Neuronal stem cell (in vitro differentiated cells): ENCODE results near the gene SMG1.

Experiments
- DNase-seq: peaks from one replicate; pipeline ENCODE4 v3.0.0-alpha.2; 2013; ENCODE audit warnings: low spot score
- H2AFZ ChIP-seq: one replicate; pipeline ENCODE4 v1.6.1; 2013; ENCODE audit warnings: mild to moderate bottlenecking, low read length, inconsistent platforms
- H2AK5ac ChIP-seq: 2 replicates; pipeline ENCODE4 v1.6.1; 2013; ENCODE audit warnings: low read depth, mild to moderate bottlenecking, inconsistent platforms, low read length, moderate library complexity, mixed read lengths
- H2BK120ac ChIP-seq: 2 replicates; pipeline ENCODE4 v1.6.1; 2013; ENCODE audit warnings: low read depth, mild to moderate bottlenecking, inconsistent platforms, low read length, moderate library complexity, mixed read lengths
- H2BK12ac ChIP-seq: one replicate; pipeline ENCODE4 v1.6.1; 2013; ENCODE audit warnings: low read length, inconsistent platforms
- H2BK15ac ChIP-seq: 2 replicates; pipeline ENCODE4 v1.6.1; 2013; ENCODE audit warnings: mild to moderate bottlenecking, low read length, inconsistent platforms, mixed read lengths
- H2BK5ac ChIP-seq: one replicate; pipeline ENCODE4 v1.6.1; 2013; ENCODE audit warnings: inconsistent platforms, mild to moderate bottlenecking, low read length, moderate library complexity
- H3K14ac ChIP-seq: one replicate; pipeline ENCODE4 v1.6.1; 2013; ENCODE audit warnings: low read length, inconsistent platforms
- H3K18ac ChIP-seq: 2 replicates; pipeline ENCODE4 v1.6.1; 2013; ENCODE audit warnings: low read length, inconsistent platforms
- H3K23ac ChIP-seq: 2 replicates; pipeline ENCODE4 v1.6.1; 2013; ENCODE audit warnings: low read depth, mild to moderate bottlenecking, mixed read lengths, low read length, inconsistent platforms; ENCODE audit not compliant: poor library complexity
- H3K27ac ChIP-seq: replicated peaks from 3 replicates; pipeline ENCODE4 v1.5.1; 2013; ENCODE audit warnings: low read length, inconsistent platforms
- H3K27me3 ChIP-seq, 3 experiments: 2 replicates each; pipeline ENCODE4 v1.6.1; 2013; ENCODE audit warnings: low read length in 3 of 3, mild to moderate bottlenecking in 2 of 3, inconsistent platforms in 1 of 3, low read depth in 1 of 3, mixed read lengths in 1 of 3, moderate library complexity in 1 of 3; ENCODE audit not compliant: control insufficient read depth in 3 of 3, insufficient read depth in 3 of 3
- H3K36me3 ChIP-seq, 2 donors: replicated peaks in 1 of 2; 2 replicates each; pipeline ENCODE4 v1.6.1; 2013; ENCODE audit warnings: low read length in 2 of 2; ENCODE audit not compliant: control insufficient read depth in 2 of 2, insufficient read depth in 2 of 2
- H3K4ac ChIP-seq: 2 replicates; pipeline ENCODE4 v1.6.1; 2013; ENCODE audit warnings: inconsistent platforms, mild to moderate bottlenecking, low read length, moderate library complexity
- H3K4me1 ChIP-seq, 2 donors: 1 replicate in 1 of 2; 2 replicates in 1 of 2; pipeline ENCODE4 v1.6.1; 2013; ENCODE audit warnings: low read length in 2 of 2, low read depth in 1 of 2; ENCODE audit not compliant: control insufficient read depth in 2 of 2, insufficient read depth in 1 of 2
- H3K4me2 ChIP-seq: one replicate; pipeline ENCODE4 v1.6.1; 2013; ENCODE audit warnings: mild to moderate bottlenecking, low read length, inconsistent platforms; ENCODE audit not compliant: insufficient read depth, poor library complexity, severe bottlenecking
- H3K4me3 ChIP-seq, 2 donors: 2 replicates each; pipeline ENCODE4 v1.5.1; 2013; ENCODE audit warnings: low read length in 2 of 2, mild to moderate bottlenecking in 2 of 2, inconsistent platforms in 1 of 2, moderate library complexity in 1 of 2
- H3K79me1 ChIP-seq: one replicate; pipeline ENCODE4 v1.6.1; 2013; ENCODE audit warnings: low read depth, mild to moderate bottlenecking, inconsistent platforms, low read length, moderate library complexity
- H3K9ac ChIP-seq: one replicate; pipeline ENCODE4 v1.6.1; 2013; ENCODE audit warnings: mild to moderate bottlenecking, low read depth, low read length, inconsistent platforms; ENCODE audit not compliant: poor library complexity
- H3K9me3 ChIP-seq, 2 donors: replicated peaks in 1 of 2; 2 replicates each; pipeline versions ENCODE3 to v1.6.1; 2013; ENCODE audit warnings: low read length in 2 of 2, mild to moderate bottlenecking in 2 of 2, inconsistent platforms in 1 of 2, low read depth in 1 of 2, mixed read lengths in 1 of 2, moderate library complexity in 1 of 2; ENCODE audit not compliant: control insufficient read depth in 2 of 2, insufficient read depth in 1 of 2
- H4K8ac ChIP-seq: one replicate; pipeline ENCODE4 v1.6.1; 2013; ENCODE audit warnings: low read depth, mild to moderate bottlenecking, inconsistent platforms, low read length, moderate library complexity
- H4K91ac ChIP-seq: one replicate; pipeline ENCODE4 v1.6.1; 2013; ENCODE audit warnings: low read length, low read depth, mild to moderate bottlenecking, inconsistent platforms; ENCODE audit not compliant: poor library complexity
- WGBS, 2 donors: extraction: QIAGEN DNeasy Blood & Tissue Kit; methylation state at CpG; one replicate each; pipeline ENCODE4 v1.1.7; 2013; ENCODE audit warnings: missing lambda C conversion rate in 2 of 2, mixed read lengths in 1 of 2; ENCODE audit not compliant: insufficient read length in 2 of 2, insufficient replicate concordance in 1 of 2; ENCODE audit errors: extremely low coverage in 2 of 2; 5-methylcytosine and 5-hydroxymethylcytosine counted together

Gene SMG1

GRCh38 chr16:18829251-18829650 is 97.0 kb downstream of the SMG1 start:
- Histone ChIP-seq H2BK15ac (no peak overlapping the region), H2AK5ac (no peak overlapping the region), H3K79me1 (no peaks in the 10 kb centered on the region), H3K27me3 (no peaks in the 10 kb centered on the region), H3K14ac (no peak overlapping the region), H3K4me2 (no peak overlapping the region), H4K91ac (no peak overlapping the region), H2AFZ (no peak overlapping the region), H3K36me3 (peaks cover 14 to 70% of the 10 kb centered on the region in 2 donors), H3K4ac (no peak overlapping the region), H2BK12ac (no peak overlapping the region), H2BK5ac (no peak overlapping the region), H4K8ac (no peak overlapping the region), H3K4me1 (peaks cover 0 to 2% of the 10 kb centered on the region in 2 donors), H3K9ac (no peak overlapping the region), H2BK120ac (no peak overlapping the region), H3K9me3 (no peaks in the 10 kb centered on the region), H3K27ac (no peak overlapping the region), H3K4me3 (no peak overlapping the region), H3K18ac (no peak overlapping the region), H3K23ac (no peak overlapping the region)
- no CpG with 5 or more reads among the region's 6 CpGs for WGBS, 2 donors
- no peak for DNase-seq

GRCh38 chr16:18827890-18828289 is 98.3 kb downstream of the SMG1 start:
- H4K91ac ChIP-seq, result no peak overlapping the region
- H2AFZ ChIP-seq, result no peak overlapping the region
- no peaks in the 10 kb centered on the region for H3K9me3 ChIP-seq
- no peak overlapping the region for H2BK5ac ChIP-seq
- no peak overlapping the region for H3K14ac ChIP-seq
- H2BK120ac ChIP-seq, result no peak overlapping the region
- H3K9ac ChIP-seq, result no peak overlapping the region
- no peak overlapping the region for H3K18ac ChIP-seq
- H3K4ac ChIP-seq, result no peak overlapping the region
- no peak overlapping the region for H3K23ac ChIP-seq
- no peaks in the 10 kb centered on the region for H3K27me3 ChIP-seq
- no peak overlapping the region for H3K4me2 ChIP-seq
- no peak overlapping the region for H2AK5ac ChIP-seq
- H3K36me3 ChIP-seq, result peaks cover 12 to 56% of the 10 kb centered on the region in 2 donors
- H3K79me1 ChIP-seq, result no peaks in the 10 kb centered on the region
- H2BK15ac ChIP-seq, result no peak overlapping the region
- no peak overlapping the region for H3K4me3 ChIP-seq
- no peak overlapping the region for H3K27ac ChIP-seq
- H4K8ac ChIP-seq, result no peak overlapping the region
- H3K4me1 ChIP-seq, result peaks cover 0 to 2% of the 10 kb centered on the region in 2 donors
- DNase-seq, result no peak
- WGBS, 2 donors, result no CpG with 5 or more reads among the region's 4 CpGs
- no peak overlapping the region for H2BK12ac ChIP-seq

GRCh38 chr16:18816286-18816685 is 109.9 kb downstream of the SMG1 start:
- Histone ChIP-seq H3K9ac (no peak overlapping the region), H3K4ac (no peak overlapping the region), H2AFZ (no peak overlapping the region), H3K14ac (no peak overlapping the region), H2AK5ac (no peak overlapping the region), H3K4me3 (no peak overlapping the region), H2BK12ac (no peak overlapping the region), H3K23ac (no peak overlapping the region), H4K8ac (no peak overlapping the region), H3K9me3 (no peaks in the 10 kb centered on the region), H3K27me3 (no peaks in the 10 kb centered on the region), H2BK120ac (no peak overlapping the region), H3K79me1 (no peaks in the 10 kb centered on the region), H3K27ac (no peak overlapping the region), H2BK5ac (no peak overlapping the region), H2BK15ac (no peak overlapping the region), H3K4me2 (no peak overlapping the region), H4K91ac (no peak overlapping the region), H3K18ac (no peak overlapping the region), H3K36me3 (peaks cover 24 to 88% of the 10 kb centered on the region in 2 donors), H3K4me1 (no peaks in the 10 kb centered on the region)
- no CpG with 5 or more reads among the region's 3 CpGs for WGBS, 2 donors
- DNase-seq, result no peak

GRCh38 chr16:18811925-18812324 is 114.3 kb downstream of the SMG1 start:
- no peaks in the 10 kb centered on the region for H3K4me1 ChIP-seq
- H3K4me2 ChIP-seq, result no peak overlapping the region
- H3K18ac ChIP-seq, result no peak overlapping the region
- WGBS, 2 donors, result no CpG with 5 or more reads among the region's 3 CpGs
- no peaks in the 10 kb centered on the region for H3K27me3 ChIP-seq
- no peak overlapping the region for H2BK5ac ChIP-seq
- H2BK120ac ChIP-seq, result no peak overlapping the region
- H3K9ac ChIP-seq, result no peak overlapping the region
- H3K4me3 ChIP-seq, result no peak overlapping the region
- no peak overlapping the region for H3K27ac ChIP-seq
- no peak overlapping the region for H3K14ac ChIP-seq
- H3K9me3 ChIP-seq, result peaks cover 0 to 3% of the 10 kb centered on the region in 2 donors
- no peak overlapping the region for H3K4ac ChIP-seq
- DNase-seq, result no peak
- H4K8ac ChIP-seq, result no peak overlapping the region
- peaks cover 27 to 91% of the 10 kb centered on the region in 2 donors for H3K36me3 ChIP-seq
- no peak overlapping the region for H2BK12ac ChIP-seq
- no peak overlapping the region for H2AFZ ChIP-seq
- H3K79me1 ChIP-seq, result no peaks in the 10 kb centered on the region
- no peak overlapping the region for H2BK15ac ChIP-seq
- H3K23ac ChIP-seq, result no peak overlapping the region
- H4K91ac ChIP-seq, result no peak overlapping the region
- H2AK5ac ChIP-seq, result no peak overlapping the region
